K562 (cell line): ENCODE data around the gene SLC6A7. TPM values are rescaled to one million over a fixed set of nuclear protein-coding genes. Genes with fewer than 3 reads are reported as not detected.
A peak's percentile ranks its signal among the peaks of the same experiment; 100 is the strongest.

Experiments used
- ATAC-seq: fragments of 200-7000 bp; cut with Tn5 transposase; 3 replicates; pipeline ENCODE4 v1.9.1; 2020; ENCODE audit warnings: moderate library complexity
- BruUV-seq: library from RNA; stranded (reverse); fragments of 400-500 nt; replicated peaks from 2 replicates; lab custom pipeline; 2021; lab: Mats Ljungman, UMichigan
- CTCF ChIA-PET: fragments of 300-600 bp; formaldehyde crosslinking; extraction: SDS; loops from one replicate; lab custom pipeline; 2021; ENCODE audit warnings: low intra/inter-chr PET ratio; lab: Yijun Ruan, JAX
- POLR2A ChIA-PET: fragments of 300-600, 350-650 bp; sonication (Branson Sonifier 250); formaldehyde crosslinking; extraction: SDS; loops from one replicate; lab custom pipeline; 2021; ENCODE audit warnings: antibody characterized with exemption, inconsistent platforms; lab: Yijun Ruan, JAX
- DNase-seq, 4 experiments: peaks; one replicate each; pipeline versions ENCODE4 v3.0.0 to v3.0.0-alpha.2; 2011 to 2018; ENCODE audit warnings: low spot score in 3 of 4, mixed read lengths in 3 of 4; ENCODE audit errors: extremely low read depth in 1 of 4
- FAIRE-seq: peaks from 2 replicates; lab custom pipeline; 2011; peaks lifted over from hg19 to GRCh38; lab: Jason Lieb, UNC
- H2AFZ ChIP-seq: 2 replicates; pipeline ENCODE4 v1.6.0; 2011; ENCODE audit warnings: low read depth, low read length, control low read depth, inconsistent platforms
- H3K27ac ChIP-seq: fragments of 200-600 bp; 3 replicates; pipeline ENCODE4 v1.8.0; 2011; ENCODE audit warnings: low read depth, mild to moderate bottlenecking, control low read depth, inconsistent platforms, low read length, moderate library complexity, mixed read lengths; ENCODE audit errors: extremely low read depth
- H3K27me3 ChIP-seq, 2 experiments: fragments of 300-600 bp in 1 of 2; 2 replicates in 1 of 2; 3 replicates in 1 of 2; pipeline versions ENCODE4 v1.6.0 to v1.8.0; 2011; ENCODE audit warnings: inconsistent platforms in 2 of 2, low read length in 2 of 2, mild to moderate bottlenecking in 1 of 2, mixed read lengths in 1 of 2, moderate library complexity in 1 of 2; ENCODE audit not compliant: control insufficient read depth in 2 of 2, insufficient read depth in 2 of 2
- H3K36me3 ChIP-seq: fragments of 300-600 bp; 3 replicates; pipeline ENCODE4 v1.8.0; 2011; ENCODE audit warnings: mild to moderate bottlenecking, low read length, inconsistent platforms; ENCODE audit not compliant: control insufficient read depth, insufficient read depth
- H3K4me1 ChIP-seq, 2 experiments: fragments of 200-600 bp in 1 of 2; replicated peaks in 1 of 2; 2 replicates in 1 of 2; 3 replicates in 1 of 2; pipeline versions ENCODE4 v1.5.1 to v1.8.0; 2011; ENCODE audit warnings: inconsistent platforms in 2 of 2, low read length in 2 of 2, mild to moderate bottlenecking in 1 of 2, mixed read lengths in 1 of 2, moderate library complexity in 1 of 2; ENCODE audit not compliant: control insufficient read depth in 2 of 2, insufficient read depth in 2 of 2
- H3K4me2 ChIP-seq: 2 replicates; pipeline ENCODE4 v1.6.1; 2011; ENCODE audit warnings: low read length, control low read depth, inconsistent platforms, mixed read lengths; ENCODE audit not compliant: insufficient read depth
- H3K4me3 ChIP-seq: fragments of 200-600 bp; sonication (generic), shearing (Covaris generic); 2 replicates; pipeline ENCODE4 v1.5.1; 2016; ENCODE audit warnings: control low read depth, inconsistent platforms
- H3K79me2 ChIP-seq: fragments of 200-600 bp; 3 replicates; pipeline ENCODE4 v1.8.0; 2011; ENCODE audit warnings: low read length, inconsistent platforms; ENCODE audit not compliant: control insufficient read depth, insufficient read depth
- H3K9ac ChIP-seq, 2 experiments: 2 replicates each; pipeline versions ENCODE4 v1.6.0 to v1.6.1; 2011; ENCODE audit warnings: low read depth in 2 of 2, low read length in 2 of 2, control low read depth in 1 of 2, inconsistent platforms in 1 of 2, mild to moderate bottlenecking in 1 of 2, mixed read lengths in 1 of 2; ENCODE audit not compliant: insufficient read depth in 1 of 2
- H3K9me1 ChIP-seq: one replicate; pipeline ENCODE4 v1.6.0; 2011; ENCODE audit warnings: inconsistent platforms, mild to moderate bottlenecking, low read length, moderate library complexity; ENCODE audit not compliant: control insufficient read depth, insufficient read depth
- H3K9me3 ChIP-seq: replicated peaks from 2 replicates; pipeline ENCODE4 v1.5.1; 2011; ENCODE audit warnings: low read depth, low read length, inconsistent platforms; ENCODE audit not compliant: control insufficient read depth, insufficient read depth
- H4K20me1 ChIP-seq: replicated peaks from 2 replicates; pipeline ENCODE4 v1.6.1; 2011; ENCODE audit warnings: low read length, inconsistent platforms, mixed read lengths; ENCODE audit not compliant: control insufficient read depth, insufficient read depth
- CEBPG ChIP-seq, 3 experiments: fragments of 200-800 bp in 1 of 3; sonication (Bioruptor generic) in 1 of 3; sonication (generic) in 1 of 3; formaldehyde crosslinking in 1 of 3; IDR thresholded peaks in 2 of 3; conservative IDR thresholded peaks in 1 of 3; 2 replicates each; pipeline versions ENCODE4 v1.6.1 to v1.8.0; 2016 to 2022; ENCODE audit warnings: missing compliant biosample characterization in 2 of 3, missing genetic modification characterization in 2 of 3, mild to moderate bottlenecking in 1 of 3, missing genetic modification reagents in 1 of 3
- CREB3 ChIP-seq: fragments of 450-650 bp; conservative IDR thresholded peaks from 2 replicates; pipeline ENCODE4 v1.6.1; 2016; ENCODE audit warnings: missing genetic modification characterization, low read depth, mild to moderate bottlenecking, missing compliant biosample characterization, moderate library complexity
- LEF1 ChIP-seq: fragments of 450-650 bp; IDR thresholded peaks from 2 replicates; pipeline ENCODE4 v1.6.1; 2016; ENCODE audit warnings: mild to moderate bottlenecking
- MAFF ChIP-seq: IDR thresholded peaks from 2 replicates; pipeline ENCODE4 v1.6.1; 2012; ENCODE audit warnings: low read length, improper control_type of control experiment
- NELFE ChIP-seq: IDR thresholded peaks from 2 replicates; pipeline ENCODE4 v1.6.1; 2011; ENCODE audit warnings: mild to moderate bottlenecking; ENCODE audit not compliant: insufficient read depth, insufficient read length
- NFIC ChIP-seq: fragments of 450-650 bp; IDR thresholded peaks from 2 replicates; pipeline ENCODE4 v1.6.1; 2017; ENCODE audit warnings: mild to moderate bottlenecking, inconsistent platforms
- RB1 ChIP-seq: fragments of 450-650 bp; IDR thresholded peaks from 2 replicates; pipeline ENCODE4 v1.6.1; 2017; ENCODE audit warnings: low read depth, mild to moderate bottlenecking
- RBM22 ChIP-seq: fragments of 200-400 bp; formaldehyde crosslinking; IDR thresholded peaks from 2 replicates; pipeline ENCODE4 v1.6.1; 2018; ENCODE audit warnings: low read length, low read depth; ENCODE audit not compliant: poor library complexity, severe bottlenecking
- SAP30 ChIP-seq: fragments of 200-600 bp; sonication (generic); IDR thresholded peaks from 2 replicates; pipeline ENCODE4 v1.6.1; 2012; ENCODE audit warnings: borderline replicate concordance, low read depth, mild to moderate bottlenecking, moderate library complexity, low read length, control low read depth, inconsistent platforms; ENCODE audit not compliant: insufficient read depth, poor library complexity, severe bottlenecking
- ZC3H8 ChIP-seq: fragments of 450-650 bp; IDR thresholded peaks from 2 replicates; pipeline ENCODE4 v1.6.1; 2017
- ZNF217 ChIP-seq: sonication (generic); formaldehyde crosslinking; IDR thresholded peaks from 2 replicates; pipeline ENCODE4 v1.8.0; 2022; ENCODE audit warnings: mild to moderate bottlenecking, missing genetic modification reagents
- ZNF436 ChIP-seq: fragments of 250-450, 450-650 bp; sonication (Bioruptor Pico); formaldehyde crosslinking; IDR thresholded peaks from 2 replicates; pipeline ENCODE4 v1.7.0; 2020; ENCODE audit warnings: mild to moderate bottlenecking
- ZNF512 ChIP-seq: IDR thresholded peaks from 2 replicates; pipeline ENCODE4 v1.6.1; 2016; ENCODE audit warnings: missing genetic modification characterization, missing compliant biosample characterization
- ZNF583 ChIP-seq: fragments of 250-450 bp; sonication (Bioruptor Pico); IDR thresholded peaks from 2 replicates; pipeline ENCODE4 v1.4.0; 2020
- WGBS: fragments of 100-300 bp; shearing (Covaris generic); methylation state at CpG from one replicate; pipeline ENCODE4 v1.1.6; 2016; ENCODE audit warnings: low coverage, mixed read lengths; ENCODE audit not compliant: insufficient coverage; ENCODE audit errors: missing lambda C conversion rate; 5-methylcytosine and 5-hydroxymethylcytosine counted together
- in situ Hi-C: fragments of 300-500 bp; cut with MboI; formaldehyde crosslinking; loops from 4 replicates; pipeline ENCODE4 v1.15.0; 2018; ENCODE audit warnings: inconsistent platforms, mixed read lengths
- intact Hi-C: fragments of 100-400 bp; cut with micrococcal nuclease; formaldehyde crosslinking; loops from 2 replicates; pipeline ENCODE4 v1.14.2; 2022
- polyA plus RNA-seq, 8 experiments: library from polyadenylated mRNA; depleted of rRNA in 4 of 8; stranded (reverse) in 5 of 8; unstranded in 3 of 8; fragments of >200 nt; fragmentation: Nextera tagmentation in 2 of 8; fragmentation: Illumina TruSeq in 1 of 8; extraction: Ambion mirVana in 2 of 8; extraction: Trizol in 1 of 8; gene quantifications; 2 replicates each; pipeline versions ENCODE4 v1.2.1 to v1.2.3, GENCODE V29; 2011 to 2014; ENCODE audit warnings: inconsistent platforms in 1 of 8, missing spikeins in 1 of 8
- total RNA-seq, 7 experiments: library from RNA; depleted of rRNA in 6 of 7; stranded (reverse); fragments of >200 nt in 6 of 7; fragmentation: Illumina TruSeq in 2 of 7; extraction: Trizol in 2 of 7; gene quantifications; 2 replicates each; pipeline versions ENCODE4 v1.2.1 to v1.2.3, GENCODE V29; 2011 to 2021; ENCODE audit warnings: low replicate concordance in 1 of 7

SLC6A7 gene
- total and polyA plus RNA-seq, 9 of the 15 experiments (the other 6 are each of a cell fraction or from before 2014, with no cell fraction given), result not detected

- TF ChIP-seq LEF1, result no peak
- no peak for TF ChIP-seq ZNF217
- TF ChIP-seq ZC3H8, result no peak
- no peak for TF ChIP-seq MAFF
- no peak for TF ChIP-seq RB1
- no peak for TF ChIP-seq RBM22
Measured at GRCh38 chr5:150238646-150239045, 48.8 kb downstream of the SLC6A7 start (continued).

- CTCF ChIA-PET, result no interaction called here
- POLR2A ChIA-PET, result no interaction called here
- no peak for ATAC-seq
- H3K79me2 ChIP-seq, result no peaks in the 10 kb centered on the region
- H3K4me1 ChIP-seq, result no peaks in the 10 kb centered on the region
- H3K9me1 ChIP-seq, result no peaks in the 10 kb centered on the region
- H3K9me3 ChIP-seq, result no peaks in the 10 kb centered on the region
- no peak for DNase-seq
- no peak for FAIRE-seq
- H3K27ac ChIP-seq, result no peak overlapping the region
- no peaks in the 10 kb centered on the region for H4K20me1 ChIP-seq
- H2AFZ ChIP-seq, result 0 out of 2 replicates have a peak overlapping the region, but pooled peaks have one; percentile 27
- 20% methylated on average over 18 of the region's 21 CpGs for WGBS
- in situ Hi-C loops, result no loop called here
- BruUV-seq, result no TSS peak
- no peak overlapping the region for H3K4me2 ChIP-seq
- no peak overlapping the region for H3K9ac ChIP-seq
- H3K36me3 ChIP-seq, result no peaks in the 10 kb centered on the region
- intact Hi-C loops, result no loop called here
- no peak overlapping the region for H3K4me3 ChIP-seq
- H3K27me3 ChIP-seq, result peaks cover 18 to 52% of the 10 kb centered on the region in 2 experiments; a peak in 4 of 5 replicates
- no peak for TF ChIP-seq CREB3 (tag)
- no peak for TF ChIP-seq ZNF436 (CRISPR knock-in tag)
- TF ChIP-seq ZNF512 (tag), result no peak
- TF ChIP-seq ZNF583 (CRISPR knock-in tag), result no peak
- no peak for TF ChIP-seq NELFE
- TF ChIP-seq CEBPG (CRISPR knock-in tag; IDR thresholded peaks at IDR 0.05), result no peak
- TF ChIP-seq CEBPG (tag; conservative IDR thresholded peaks at IDR 0.05 in 1 of 2, IDR thresholded peaks at IDR 0.05 in 1 of 2), result no peak
- TF ChIP-seq NFIC, result no peak
- no peak for TF ChIP-seq SAP30
Measured at GRCh38 chr5:150239099-150239793, 49.4 kb downstream of the SLC6A7 start.
